Regular cardiac myocyte (primary cell): ENCODE data around the gene HSD17B13. TPM values are rescaled to one million over a fixed set of nuclear protein-coding genes. Genes with fewer than 3 reads are reported as not detected.

Experiments used
- total RNA-seq: library from RNA; depleted of rRNA; stranded (reverse); fragments of >200 nt; gene quantifications from 2 replicates; pipeline ENCODE4 v1.2.3, GENCODE V29; 2014

The HSD17B13 gene
- total RNA-seq = under 0.01 TPM in 1 of 2 replicates, not detected in the other

GRCh38 chr4:87322754-87323153, at the start of gene HSD17B13:
Gene HSD17B13 (minus strand): TSS chr4:87322882. CDS start chr4:87322841, 41 bp downstream.

Other genes with a start within 250 kb of the HSD17B13 start
- 14.7 and 15.7 TPM in 2 replicates for gene KLHL8, start 102.3 kb downstream of the HSD17B13 start, total RNA-seq
- 24.3 and 45.4 TPM in 2 replicates for gene HSD17B11, start 68.3 kb upstream of the HSD17B13 start, total RNA-seq
- gene NUDT9, start 99.7 kb upstream of the HSD17B13 start, total RNA-seq = 16.9 and 27.6 TPM in 2 replicates
- 0.56 and 0.58 TPM in 2 replicates for gene SPARCL1, start 206.5 kb upstream of the HSD17B13 start, total RNA-seq